Stimulated activated naive CD4-positive, alpha-beta T cell treated with Interleukin-2 at 50 U/mL for 16 hours (primary cell): ENCODE results near the gene ZBTB7C.

Experiments used
- DNase-seq: peaks from one replicate; lab custom pipeline; 2025; lab: John Stamatoyannopoulos, UW

The ZBTB7C gene

GRCh38 chr18:48138660-48139430 is 270.3 kb downstream of the ZBTB7C start:
- DNase-seq, result no peak

- no peak for DNase-seq
These were observed 271.0 kb downstream of the ZBTB7C start for GRCh38 chr18:48138210-48138609.

- no peak for DNase-seq
These were observed 271.7 kb downstream of the ZBTB7C start for GRCh38 chr18:48137374-48138081.

- no peak for DNase-seq
These were observed 272.3 kb downstream of the ZBTB7C start for GRCh38 chr18:48136827-48137373.

GRCh38 chr18:48136051-48136826 is 272.9 kb downstream of the ZBTB7C start:
- no peak for DNase-seq

GRCh38 chr18:48135436-48135966 is 273.7 kb downstream of the ZBTB7C start:
- DNase-seq, result no peak

GRCh38 chr18:48134609-48135008 is 274.6 kb downstream of the ZBTB7C start:
- DNase-seq, result no peak

- DNase-seq, result no peak
These were observed 275.4 kb downstream of the ZBTB7C start for GRCh38 chr18:48133671-48134251.

- no peak for DNase-seq
These were observed 276.2 kb downstream of the ZBTB7C start for GRCh38 chr18:48132797-48133655.

- DNase-seq, result no peak
These were observed 278.1 kb downstream of the ZBTB7C start for GRCh38 chr18:48131042-48131441.

- DNase-seq, result no peak
These were observed 279.5 kb downstream of the ZBTB7C start for GRCh38 chr18:48129621-48130082.

- no peak for DNase-seq
These were observed 281.6 kb downstream of the ZBTB7C start for GRCh38 chr18:48127606-48128005.

GRCh38 chr18:48126240-48126639 is 282.9 kb downstream of the ZBTB7C start:
- no peak for DNase-seq

- no peak for DNase-seq
These were observed 283.5 kb downstream of the ZBTB7C start for GRCh38 chr18:48125724-48126123.

GRCh38 chr18:48124857-48125626 is 284.1 kb downstream of the ZBTB7C start:
- DNase-seq, result peak; percentile 27

- DNase-seq, result no peak
These were observed 285.2 kb downstream of the ZBTB7C start for GRCh38 chr18:48123941-48124340.

- no peak for DNase-seq
These were observed 285.9 kb downstream of the ZBTB7C start for GRCh38 chr18:48123324-48123723.

GRCh38 chr18:48122816-48123215 is 286.4 kb downstream of the ZBTB7C start:
- no peak for DNase-seq

GRCh38 chr18:48122376-48122775 is 286.8 kb downstream of the ZBTB7C start:
- no peak for DNase-seq

GRCh38 chr18:48121752-48122151 is 287.4 kb downstream of the ZBTB7C start:
- no peak for DNase-seq
